KMS-11 (cell line): ENCODE results near the gene XKR7.

Source experiments
- H2AFZ ChIP-seq: fragments of 200-600 bp; sonication (generic); 2 replicates; pipeline ENCODE4 v1.6.1; 2016; ENCODE audit warnings: antibody characterized with exemption, mixed run types, low read depth
- H3K27ac ChIP-seq: fragments of 200-600 bp; sonication (generic); 2 replicates; pipeline ENCODE4 v1.6.1; 2016; ENCODE audit warnings: mild to moderate bottlenecking, mixed run types
- H3K27me3 ChIP-seq: fragments of 200-600 bp; sonication (generic); 2 replicates; pipeline ENCODE4 v1.6.1; 2017; ENCODE audit warnings: mild to moderate bottlenecking, low read depth, mixed run types, moderate library complexity; ENCODE audit not compliant: insufficient read depth
- H3K36me3 ChIP-seq: fragments of 200-600 bp; sonication (generic); 2 replicates; pipeline ENCODE4 v1.6.1; 2017; ENCODE audit warnings: mild to moderate bottlenecking, mixed run types; ENCODE audit not compliant: insufficient read depth
- H3K4me1 ChIP-seq: fragments of 200-600 bp; sonication (generic); 2 replicates; pipeline ENCODE4 v1.6.1; 2016; ENCODE audit warnings: mild to moderate bottlenecking, low read depth, mixed run types; ENCODE audit not compliant: poor library complexity, severe bottlenecking
- H3K4me2 ChIP-seq: fragments of 200-600 bp; sonication (generic); 2 replicates; pipeline ENCODE4 v1.7.0; 2016; ENCODE audit warnings: mild to moderate bottlenecking, mixed run types
- H3K4me3 ChIP-seq: fragments of 200-600 bp; sonication (generic); IDR thresholded peaks from 2 replicates; pipeline ENCODE4 v1.6.1; 2017; ENCODE audit warnings: low read depth, low read length, mixed read lengths; ENCODE audit not compliant: insufficient read depth
- H3K79me2 ChIP-seq: fragments of 200-600 bp; sonication (generic); 2 replicates; pipeline ENCODE4 v1.6.1; 2016; ENCODE audit warnings: low read depth, mixed run types; ENCODE audit not compliant: insufficient read depth
- H3K9ac ChIP-seq: fragments of 200-600 bp; sonication (generic); 2 replicates; pipeline ENCODE4 v1.6.1; 2016; ENCODE audit warnings: mild to moderate bottlenecking, mixed run types
- H4K20me1 ChIP-seq: fragments of 200-600 bp; sonication (generic); 2 replicates; pipeline ENCODE4 v1.6.1; 2016; ENCODE audit warnings: mild to moderate bottlenecking, mixed run types; ENCODE audit not compliant: insufficient read depth
- TF ChIP-seq, protein P1 (sequence below): fragments of 200-600 bp; sonication (generic); conservative IDR thresholded peaks from 2 replicates; pipeline ENCODE4 v1.6.1; 2017; ENCODE audit warnings: low read depth, mild to moderate bottlenecking, antibody characterized with exemption, low read length, moderate library complexity, mixed read lengths

XKR7 gene

DNA sequence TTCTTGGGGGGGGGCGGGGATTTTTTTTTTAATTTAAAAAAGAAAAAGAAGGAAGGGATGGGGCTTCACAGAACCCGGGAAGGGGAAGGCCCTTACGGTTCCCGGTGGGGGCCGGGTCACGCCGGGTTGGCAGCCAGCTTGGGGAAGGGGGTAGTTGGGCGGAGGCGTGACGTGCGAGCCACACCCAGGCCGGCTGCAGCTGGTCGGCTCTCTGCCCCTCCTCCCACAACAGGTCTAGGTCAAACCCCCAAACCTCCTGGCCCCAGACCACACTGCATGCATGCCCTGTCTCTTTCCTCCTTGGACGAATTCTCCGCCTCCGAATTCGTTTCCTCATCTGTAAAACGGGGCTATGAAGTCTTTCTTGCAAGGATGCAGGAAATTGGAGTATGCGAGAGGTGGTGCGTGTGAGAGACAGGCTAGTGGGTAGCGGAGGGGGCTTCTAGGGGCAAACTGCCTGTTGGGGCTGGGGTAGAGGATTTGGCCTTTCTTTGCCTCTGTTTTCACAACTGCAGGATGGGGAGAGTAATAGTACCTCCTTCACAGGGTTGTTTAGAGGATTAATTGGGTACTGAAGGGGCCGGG is 84.9 kb downstream of the XKR7 start:
- H3K4me1 ChIP-seq, result no peaks in the 10 kb centered on the region
- H4K20me1 ChIP-seq, result no peaks in the 10 kb centered on the region
- H2AFZ ChIP-seq, result no peak overlapping the region
- no peaks in the 10 kb centered on the region for H3K79me2 ChIP-seq
- H3K9ac ChIP-seq, result no peak overlapping the region
- no peak overlapping the region for H3K27ac ChIP-seq
- no peak overlapping the region for H3K4me2 ChIP-seq
- TF ChIP-seq, protein P1, sequence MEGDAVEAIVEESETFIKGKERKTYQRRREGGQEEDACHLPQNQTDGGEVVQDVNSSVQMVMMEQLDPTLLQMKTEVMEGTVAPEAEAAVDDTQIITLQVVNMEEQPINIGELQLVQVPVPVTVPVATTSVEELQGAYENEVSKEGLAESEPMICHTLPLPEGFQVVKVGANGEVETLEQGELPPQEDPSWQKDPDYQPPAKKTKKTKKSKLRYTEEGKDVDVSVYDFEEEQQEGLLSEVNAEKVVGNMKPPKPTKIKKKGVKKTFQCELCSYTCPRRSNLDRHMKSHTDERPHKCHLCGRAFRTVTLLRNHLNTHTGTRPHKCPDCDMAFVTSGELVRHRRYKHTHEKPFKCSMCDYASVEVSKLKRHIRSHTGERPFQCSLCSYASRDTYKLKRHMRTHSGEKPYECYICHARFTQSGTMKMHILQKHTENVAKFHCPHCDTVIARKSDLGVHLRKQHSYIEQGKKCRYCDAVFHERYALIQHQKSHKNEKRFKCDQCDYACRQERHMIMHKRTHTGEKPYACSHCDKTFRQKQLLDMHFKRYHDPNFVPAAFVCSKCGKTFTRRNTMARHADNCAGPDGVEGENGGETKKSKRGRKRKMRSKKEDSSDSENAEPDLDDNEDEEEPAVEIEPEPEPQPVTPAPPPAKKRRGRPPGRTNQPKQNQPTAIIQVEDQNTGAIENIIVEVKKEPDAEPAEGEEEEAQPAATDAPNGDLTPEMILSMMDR, result no peak
- H3K4me3 ChIP-seq, result no peak overlapping the region
- H3K27me3 ChIP-seq, result peaks cover 17% of the 10 kb centered on the region; the same call in 1 of the 2 replicates
- no peaks in the 10 kb centered on the region for H3K36me3 ChIP-seq
